Mesodermal cell (in vitro differentiated cells): ENCODE results near the gene SLC22A13.
"Not testable (repeated sequence)": the region's sequence is repeated elsewhere in the genome, so short reads cannot be mapped to it uniquely, and the experiment has no call there.

ENCODE experiments used
- H3K27ac ChIP-seq: 2 replicates; pipeline ENCODE4 v1.7.0; 2013; ENCODE audit warnings: mild to moderate bottlenecking, low read depth, low read length, moderate library complexity; ENCODE audit not compliant: severe bottlenecking
- H3K36me3 ChIP-seq: 2 replicates; pipeline ENCODE4 v1.7.1; 2013; ENCODE audit warnings: mild to moderate bottlenecking, low read length, moderate library complexity; ENCODE audit not compliant: control insufficient read depth, insufficient read depth
- H3K4me1 ChIP-seq: one replicate; pipeline ENCODE4 v1.7.1; 2013; ENCODE audit warnings: mild to moderate bottlenecking, low read length; ENCODE audit not compliant: insufficient read depth, control insufficient read depth, poor library complexity, severe bottlenecking
- H3K4me3 ChIP-seq: 2 replicates; pipeline ENCODE4 v1.7.0; 2013; ENCODE audit warnings: low read length, control low read depth, mild to moderate bottlenecking; ENCODE audit not compliant: insufficient read depth, poor library complexity, severe bottlenecking; ENCODE audit errors: extremely low read depth
- H3K9me3 ChIP-seq: 2 replicates; pipeline ENCODE4 v1.7.1; 2013; ENCODE audit warnings: mild to moderate bottlenecking, low read length, moderate library complexity; ENCODE audit not compliant: control insufficient read depth
- WGBS, 2 experiments: methylation state at CpG; one replicate each; pipeline ENCODE4 v1.1.5; 2013; ENCODE audit warnings: missing lambda C conversion rate in 2 of 2; ENCODE audit not compliant: insufficient coverage in 2 of 2; 5-methylcytosine and 5-hydroxymethylcytosine counted together

The SLC22A13 gene

GRCh38 chr3:38314764-38315487 is 49.3 kb downstream of the SLC22A13 start:
- H3K4me3 ChIP-seq: no peak overlapping the region
- 70 to 74% methylated on average over 4 of the region's 5 CpGs for WGBS, 2 experiments
- peaks cover 10% of the 10 kb centered on the region for H3K4me1 ChIP-seq
- H3K36me3 ChIP-seq: no peaks in the 10 kb centered on the region
- peak overlapping the region; percentile 29 for H3K27ac ChIP-seq
- H3K9me3 ChIP-seq: no peaks in the 10 kb centered on the region

DNA sequence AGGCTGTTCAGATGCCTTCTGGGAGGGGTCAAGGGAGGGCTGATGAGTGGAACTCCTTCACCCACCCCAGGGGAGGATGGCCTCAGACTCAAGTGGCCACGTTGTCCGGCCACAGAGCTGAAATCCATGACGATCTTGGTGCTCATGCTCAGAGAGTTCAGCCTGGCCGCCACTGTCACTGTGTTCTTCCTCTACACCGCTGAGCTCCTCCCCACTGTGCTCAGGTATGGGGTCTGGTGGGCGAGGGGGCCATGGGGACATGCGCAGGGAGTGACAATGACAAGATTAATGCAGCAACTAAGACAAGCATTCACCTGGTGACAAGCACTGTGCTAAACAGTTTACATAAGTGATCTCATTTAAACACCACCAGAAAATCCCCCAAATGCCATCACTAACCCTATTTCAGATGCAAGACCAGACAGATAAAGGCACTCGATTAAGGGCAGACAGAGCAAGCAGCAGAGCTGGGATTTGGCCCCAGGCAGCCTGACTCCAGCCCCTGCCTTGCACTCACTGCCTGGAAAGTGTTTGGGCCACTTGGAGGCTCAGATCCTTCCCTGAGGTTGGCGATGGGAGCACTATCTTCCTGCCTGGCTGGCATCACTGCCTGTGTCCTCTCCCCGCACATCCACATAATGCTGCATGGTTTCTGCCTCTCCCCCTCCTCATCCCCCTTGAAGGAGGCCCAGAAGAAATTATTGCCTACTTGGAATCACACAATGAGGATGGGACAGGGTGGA is 50.0 kb downstream of the SLC22A13 start:
- Histone ChIP-seq H3K27ac (no peak overlapping the region), H3K9me3 (no peaks in the 10 kb centered on the region), H3K36me3 (no peaks in the 10 kb centered on the region), H3K4me1 (peaks cover 10% of the 10 kb centered on the region), H3K4me3 (no peak overlapping the region)
- WGBS, 2 experiments: 78 to 87% methylated on average over 7 to 8 of the region's 10 CpGs

DNA sequence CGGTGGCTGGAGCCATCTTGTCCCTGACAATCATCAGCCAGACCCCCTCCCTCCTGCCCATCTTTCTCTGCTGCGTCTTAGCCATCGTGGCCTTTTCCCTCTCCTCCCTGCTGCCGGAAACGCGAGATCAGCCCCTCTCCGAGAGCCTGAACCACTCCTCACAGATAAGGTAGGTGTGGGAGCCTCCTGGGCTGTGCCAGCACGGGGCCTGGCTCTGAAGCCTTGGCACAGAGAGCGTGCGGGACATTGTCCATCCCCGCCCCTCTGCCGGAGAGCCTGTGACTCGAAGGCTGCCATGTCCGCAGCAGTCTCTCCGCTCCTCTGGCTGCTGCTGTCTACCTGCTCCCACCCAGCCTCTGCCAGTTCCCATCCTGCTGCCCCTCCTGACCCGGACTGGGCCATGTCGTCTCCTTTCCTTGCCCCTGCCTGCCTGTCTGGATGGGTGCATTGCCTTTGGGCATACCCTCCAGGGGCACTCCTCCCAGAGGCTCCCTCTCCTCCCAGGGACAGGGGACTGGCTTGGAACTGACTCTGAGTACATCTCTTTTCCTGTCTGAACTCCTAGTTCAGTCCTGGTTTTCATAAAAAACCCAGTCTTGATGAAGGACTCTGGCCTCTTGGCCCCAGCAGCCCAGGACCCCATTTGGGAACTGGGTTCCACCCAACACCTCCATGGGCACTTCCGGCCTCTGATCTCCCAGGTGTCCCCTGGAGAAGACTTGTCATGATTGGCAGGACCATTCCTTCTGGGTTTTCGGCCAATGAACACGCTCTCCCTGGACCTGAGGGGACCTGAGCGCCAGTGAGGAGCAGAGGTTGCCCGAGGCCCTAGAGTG is 51.0 kb downstream of the SLC22A13 start:
- WGBS, 2 experiments: 91 to 95% methylated on average over 13 to 20 of the region's 22 CpGs
- Histone ChIP-seq H3K9me3 (no peaks in the 10 kb centered on the region), H3K4me1 (peaks cover 10% of the 10 kb centered on the region), H3K27ac (no peak overlapping the region), H3K36me3 (no peaks in the 10 kb centered on the region), H3K4me3 (no peak overlapping the region)

DNA sequence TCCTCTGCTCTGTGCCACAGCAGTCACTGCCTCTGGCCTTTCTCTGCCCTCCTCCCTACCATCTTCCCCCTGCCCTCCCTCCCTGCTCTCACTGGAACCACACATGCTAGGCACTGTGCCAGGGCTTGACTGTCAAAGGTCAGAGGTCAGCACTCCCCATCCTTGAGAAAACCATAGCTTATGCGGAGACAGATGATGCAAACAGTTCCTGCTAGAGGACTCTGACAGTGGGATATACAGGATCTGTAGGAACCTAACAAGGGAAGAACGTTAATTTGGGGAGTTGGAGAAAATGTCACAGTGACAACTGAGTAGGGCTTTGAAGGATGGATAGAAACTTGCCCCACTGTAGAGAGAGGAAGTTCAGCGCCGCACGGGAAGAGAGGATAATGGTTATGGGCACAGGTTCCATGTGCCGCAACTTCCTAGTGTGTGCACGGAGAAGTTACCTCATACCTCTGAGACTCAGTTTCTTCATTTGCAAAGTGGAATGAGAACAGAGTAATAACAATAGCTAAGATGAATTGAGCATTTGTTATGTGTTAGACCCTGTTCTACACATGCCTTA is 51.7 kb downstream of the SLC22A13 start:
- Histone ChIP-seq H3K9me3 (no peaks in the 10 kb centered on the region), H3K27ac (no peak overlapping the region), H3K36me3 (no peaks in the 10 kb centered on the region), H3K4me3 (no peak overlapping the region), H3K4me1 (peaks cover 10% of the 10 kb centered on the region)
- WGBS, 2 experiments: 79 to 93% methylated on average over 3 to 7 of the region's 7 CpGs

DNA sequence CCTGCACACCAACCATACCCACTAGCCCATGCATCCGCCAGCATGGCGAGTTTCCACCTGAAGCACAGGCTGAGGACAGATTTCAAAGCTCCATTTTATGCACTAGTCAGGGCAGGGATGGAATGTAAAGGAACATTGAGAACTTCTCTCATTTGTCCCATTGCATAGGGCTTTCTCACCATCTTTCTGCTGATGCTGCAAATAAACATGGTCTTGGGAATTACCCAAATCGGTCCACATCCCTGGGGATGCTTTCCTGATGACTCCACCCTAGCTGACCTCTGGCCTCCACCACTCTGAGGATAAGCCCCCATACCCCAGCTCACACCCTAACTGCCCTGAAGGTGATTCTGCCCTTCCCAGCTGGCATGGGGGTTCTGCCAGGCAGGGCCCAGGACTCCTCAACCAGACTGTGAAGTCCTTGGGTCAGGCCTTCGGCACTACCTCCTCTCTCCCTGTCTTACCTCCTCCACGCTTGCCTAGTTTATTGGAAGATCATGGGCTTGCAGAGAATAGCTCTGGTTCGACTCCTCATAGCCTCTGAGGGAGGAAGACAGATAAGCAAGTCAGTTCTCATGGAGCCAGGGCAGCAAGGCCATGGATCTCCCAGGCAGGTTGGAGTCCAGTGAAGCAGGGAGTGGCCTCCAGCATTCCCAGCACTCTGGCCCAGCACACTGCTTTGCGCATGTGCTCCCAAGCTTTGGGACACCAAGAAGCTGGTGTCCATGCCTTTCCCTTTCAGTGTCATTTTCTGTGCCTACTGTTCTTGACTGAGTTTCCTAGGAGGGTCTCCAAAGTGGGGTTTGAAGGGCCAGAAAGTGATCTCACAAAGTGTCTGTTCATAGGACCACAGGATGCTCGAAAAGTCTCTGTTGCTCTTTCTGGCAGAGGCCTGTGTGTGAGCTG is 53.4 kb downstream of the SLC22A13 start:
- H3K9me3 ChIP-seq: no peaks in the 10 kb centered on the region
- no peak overlapping the region for H3K4me3 ChIP-seq
- WGBS, 2 experiments: 87 to 89% methylated on average over 5 to 6 of the region's 8 CpGs
- H3K27ac ChIP-seq: no peak overlapping the region
- H3K36me3 ChIP-seq: no peaks in the 10 kb centered on the region
- peaks cover 8% of the 10 kb centered on the region for H3K4me1 ChIP-seq

GRCh38 chr3:38320638-38321037 is 55.0 kb downstream of the SLC22A13 start:
- H3K36me3 ChIP-seq, H3K4me1 ChIP-seq, H3K4me3 ChIP-seq, H3K9me3 ChIP-seq, H3K27ac ChIP-seq: not testable (repeated sequence)
- 94% methylated on average over 2 of the region's 4 CpGs; no CpG with 5 or more reads in 1 of the 2 experiments for WGBS, 2 experiments

DNA sequence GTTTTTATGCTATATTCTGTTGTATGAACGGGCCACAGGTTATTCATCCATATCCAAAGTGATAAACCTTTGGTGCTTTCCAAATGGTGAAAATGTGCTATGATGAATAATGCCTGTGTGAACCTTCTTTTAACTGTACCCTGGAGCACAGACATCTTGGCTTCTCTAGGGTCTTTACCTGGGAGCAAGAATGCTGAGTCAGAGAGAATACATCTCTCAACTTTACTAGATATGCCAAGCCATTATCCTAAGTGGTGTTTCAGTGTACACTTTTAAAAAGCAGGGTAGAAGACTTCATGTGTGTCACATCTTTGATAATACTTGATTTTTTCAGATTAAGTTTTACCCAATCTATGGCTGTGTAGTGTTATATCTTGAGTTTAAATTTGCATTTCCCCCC is 57.4 kb downstream of the SLC22A13 start:
- WGBS, 2 experiments: 67% methylated on average over 1 of the region's 1 CpG; no CpG with 5 or more reads in 1 of the 2 experiments
- H3K36me3 ChIP-seq: no peaks in the 10 kb centered on the region
- peaks cover 4% of the 10 kb centered on the region for H3K9me3 ChIP-seq
- H3K4me3 ChIP-seq: no peak overlapping the region
- no peak overlapping the region for H3K27ac ChIP-seq
- no peaks in the 10 kb centered on the region for H3K4me1 ChIP-seq

GRCh38 chr3:38325256-38325655 is 59.6 kb downstream of the SLC22A13 start:
- no peaks in the 10 kb centered on the region for H3K36me3 ChIP-seq
- no peaks in the 10 kb centered on the region for H3K4me1 ChIP-seq
- H3K27ac ChIP-seq: no peak overlapping the region
- 57 to 83% methylated on average over 1 to 2 of the region's 2 CpGs for WGBS, 2 experiments
- H3K9me3 ChIP-seq: peaks cover 4% of the 10 kb centered on the region
- no peak overlapping the region for H3K4me3 ChIP-seq

DNA sequence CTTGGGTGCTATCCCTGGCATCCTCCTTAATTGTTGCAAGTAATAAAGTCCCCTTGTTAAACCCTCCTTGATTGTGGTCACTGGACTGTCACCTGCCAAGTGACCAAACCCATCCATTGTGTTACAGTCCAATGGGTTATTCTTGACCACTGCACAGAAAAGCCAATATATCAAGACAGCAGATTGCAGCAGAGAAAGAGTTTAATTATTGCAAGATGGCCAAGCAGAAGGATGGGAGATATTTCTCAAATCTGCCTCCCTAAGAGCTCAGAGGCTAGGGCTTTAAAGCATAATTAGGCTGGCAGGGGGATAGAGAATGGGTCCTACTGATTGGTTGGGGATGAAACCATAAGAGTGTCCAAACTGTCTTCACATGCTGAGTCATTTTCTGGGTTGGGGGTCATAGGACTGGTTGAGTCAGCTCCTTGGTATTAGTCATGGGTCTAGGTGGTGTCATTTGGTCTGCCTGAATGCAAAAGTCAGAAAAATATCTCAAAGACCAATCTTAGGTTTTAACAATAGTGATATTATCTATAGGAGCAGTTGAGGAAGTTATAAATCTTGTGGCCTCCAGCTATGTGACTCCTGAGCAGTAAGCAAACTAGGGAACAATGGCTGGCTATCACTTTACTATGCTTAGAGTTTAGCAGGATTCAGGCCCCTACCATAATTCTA is 61.9 kb downstream of the SLC22A13 start:
- H3K4me3 ChIP-seq: no peak overlapping the region
- no peaks in the 10 kb centered on the region for H3K36me3 ChIP-seq
- H3K27ac ChIP-seq: no peak overlapping the region
- H3K4me1 ChIP-seq: no peaks in the 10 kb centered on the region
- H3K9me3 ChIP-seq: peaks cover 4% of the 10 kb centered on the region
